GM19463 (cell line): Measurements from ENCODE around the gene SOS2.

Experiments
- ATAC-seq: cut with Tn5 transposase; IDR thresholded peaks from one replicate; pipeline ENCODE4 v1.9.1; 2021; ENCODE audit warnings: mild to moderate bottlenecking, moderate library complexity; ENCODE audit not compliant: unreplicated experiment

SOS2 gene

DNA sequence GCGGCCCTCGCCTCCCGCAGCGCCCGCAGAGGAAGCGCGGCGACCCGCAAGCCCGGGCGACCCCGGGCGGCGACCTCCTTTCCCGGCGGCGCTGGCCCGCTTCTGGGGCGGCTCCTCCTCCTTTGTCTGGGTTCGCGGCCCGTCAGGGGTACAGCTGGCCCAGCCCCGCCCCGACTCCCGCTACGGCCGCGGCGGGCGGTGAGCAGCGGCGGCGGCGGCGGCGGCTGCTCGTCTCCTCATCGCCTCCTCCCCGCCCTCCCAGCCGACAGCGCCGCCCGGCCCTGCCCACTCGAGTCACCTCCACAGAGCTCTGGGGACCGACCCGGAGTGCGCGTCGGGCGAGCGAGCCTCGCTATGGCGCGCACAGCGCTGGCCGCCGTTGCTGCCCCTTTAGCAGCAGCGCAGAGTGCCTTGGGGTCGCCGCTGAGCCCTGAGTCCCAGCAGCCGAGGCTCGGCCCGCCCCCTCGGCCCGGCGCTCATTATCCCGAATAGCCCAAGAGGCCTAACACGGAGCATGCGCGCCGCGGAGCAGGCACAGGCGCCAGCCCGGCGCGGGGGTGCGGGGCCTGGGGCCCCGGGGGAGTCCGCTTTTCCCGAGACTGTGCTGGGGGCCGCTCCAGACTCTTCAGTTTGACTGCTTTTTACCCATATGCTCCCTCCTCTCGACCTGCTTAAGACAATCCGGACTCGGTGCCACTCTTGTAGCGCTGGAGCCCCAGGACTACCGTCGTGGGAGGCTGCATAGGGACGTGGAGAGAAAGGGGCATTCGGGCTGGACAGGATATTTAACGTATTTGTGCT, at the start of gene SOS2:
Gene SOS2 (minus strand): TSS at position 104 of the 801 bp plus-strand sequence. CDS start 295 bp downstream, outside the sequence.
- ATAC-seq: peak; percentile 86

DNA sequence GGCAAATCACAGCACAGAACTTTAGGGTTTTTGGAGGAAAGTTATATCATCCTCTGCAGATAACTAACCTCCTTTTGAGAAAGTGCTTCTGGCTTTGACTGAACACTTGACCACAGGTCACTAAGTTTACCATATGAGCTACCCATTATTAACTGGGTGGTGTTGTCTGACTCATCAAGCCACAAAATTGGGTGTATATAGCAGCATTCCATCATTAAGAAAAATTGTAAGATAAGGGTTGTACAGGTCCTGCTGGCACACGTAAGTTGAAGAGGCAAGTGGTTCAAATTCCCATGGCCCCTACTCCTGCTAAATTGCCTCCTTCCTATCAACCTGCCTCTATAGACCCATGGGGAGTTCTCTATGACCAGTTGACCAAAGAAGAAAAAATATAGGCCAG, 41.1 kb upstream of the SOS2 start:
- no peak for ATAC-seq

DNA sequence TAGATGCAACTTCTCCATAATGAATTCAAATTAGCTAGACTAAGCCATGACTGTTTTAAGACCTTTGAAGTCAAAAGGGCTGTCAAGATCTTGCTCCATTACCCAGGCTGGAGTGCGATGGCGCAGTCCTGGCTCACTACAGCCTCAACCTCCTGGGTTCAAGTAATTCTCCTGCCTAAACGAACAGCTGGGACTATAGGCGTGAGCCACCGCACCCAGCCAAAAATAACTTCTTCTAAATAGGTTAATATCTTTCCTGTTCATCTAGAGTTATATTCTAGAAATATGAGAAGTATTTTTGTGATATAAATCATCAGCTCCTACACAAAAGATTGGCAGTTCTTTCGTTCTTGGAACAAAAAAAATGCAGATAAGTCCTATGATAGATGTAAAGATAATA, 39.6 kb upstream of the SOS2 start:
- no peak for ATAC-seq

DNA sequence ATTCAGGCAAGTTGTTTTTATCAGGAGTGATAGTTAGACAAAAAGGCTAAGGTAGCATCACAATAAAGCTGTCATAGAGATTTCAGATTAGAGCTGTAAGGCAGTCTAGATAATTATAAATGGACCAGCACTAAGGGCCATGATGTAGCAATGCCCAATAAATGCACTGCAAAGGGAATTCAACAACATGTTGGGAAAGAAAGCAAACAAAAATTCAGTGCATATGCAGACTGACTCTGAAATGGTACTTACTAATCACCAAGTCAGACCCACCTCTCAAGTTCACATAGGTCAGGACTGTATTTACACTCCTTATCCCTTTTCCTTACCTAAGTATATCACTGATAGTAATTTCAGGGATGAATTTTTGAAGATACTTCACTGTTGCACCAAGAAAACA, 33.7 kb upstream of the SOS2 start:
- no peak for ATAC-seq

DNA sequence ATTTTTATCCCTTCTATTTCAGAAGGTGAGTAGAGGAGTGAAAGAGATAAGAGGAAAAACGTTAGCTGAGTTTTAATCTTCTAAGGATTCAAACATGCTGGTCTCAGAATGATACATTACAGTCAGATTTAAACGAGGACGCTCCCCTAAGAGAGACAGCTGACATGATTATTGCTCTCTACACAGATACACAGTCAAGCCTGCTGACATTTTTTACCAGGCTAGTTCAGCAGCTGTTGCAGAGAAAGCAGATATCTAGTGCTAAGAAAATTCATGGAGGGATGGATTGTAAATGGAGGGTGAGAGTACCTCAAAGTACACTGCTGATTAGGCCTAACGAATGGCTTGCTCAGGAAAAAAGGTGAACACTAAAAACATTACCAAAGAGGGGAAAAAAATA, 31.9 kb upstream of the SOS2 start:
- ATAC-seq: no peak

DNA sequence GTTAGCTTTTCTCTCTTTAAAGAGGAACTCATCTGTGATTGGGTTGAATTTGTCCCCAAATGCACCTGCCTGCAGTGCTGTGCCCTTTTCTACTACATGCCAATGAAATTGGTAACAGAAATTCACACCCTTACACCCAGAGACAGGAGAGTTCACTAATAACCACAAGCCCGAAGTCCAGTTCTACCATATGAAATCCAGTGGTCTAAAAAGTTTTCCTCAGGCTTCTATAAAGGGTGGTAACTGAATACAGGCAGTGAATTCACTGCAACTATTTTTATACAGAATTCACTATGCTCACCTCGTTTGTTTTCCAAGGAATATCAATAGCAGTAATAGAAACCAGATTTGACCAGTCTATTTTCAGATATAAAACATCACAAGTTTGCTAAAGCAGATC, 31.5 kb upstream of the SOS2 start:
- ATAC-seq: no peak

DNA sequence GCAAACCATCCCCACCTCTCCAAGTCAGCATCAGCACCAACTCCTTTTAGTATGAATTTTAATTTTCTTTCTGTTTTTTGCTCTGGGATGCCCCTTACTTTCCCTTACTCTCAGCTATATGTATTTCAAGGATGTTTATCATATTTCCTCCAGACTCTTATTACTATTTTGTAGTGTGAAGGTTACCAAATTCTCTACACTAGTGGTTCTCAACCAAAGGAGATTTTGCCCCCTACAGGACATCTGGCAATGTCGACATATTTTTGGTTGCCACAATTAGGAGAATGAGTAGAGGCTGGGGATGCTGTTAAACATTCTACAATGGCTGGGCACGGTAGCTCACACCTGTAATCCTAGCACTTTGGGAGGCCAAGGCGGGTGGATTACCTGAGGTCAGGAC, 29.1 kb upstream of the SOS2 start:
- no peak for ATAC-seq

DNA sequence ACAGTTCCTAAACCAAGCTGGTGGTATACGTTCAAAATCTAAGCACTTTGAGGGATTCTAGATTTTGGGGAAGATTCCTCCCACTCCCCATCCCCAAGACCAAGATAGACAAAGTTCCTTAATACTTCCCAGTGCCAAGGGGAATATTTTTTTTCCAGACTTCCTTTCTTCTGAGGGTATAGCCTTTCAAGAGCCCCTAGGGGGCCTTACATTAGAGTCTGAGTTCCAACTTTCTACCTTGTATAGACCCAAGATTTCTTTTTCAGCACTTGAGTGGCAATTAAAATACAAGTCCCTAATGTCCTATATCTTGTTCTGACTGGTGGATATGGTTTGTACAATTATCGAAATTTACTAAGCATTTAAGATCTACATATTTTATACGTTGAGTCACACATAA, 28.7 kb upstream of the SOS2 start:
- no peak for ATAC-seq

DNA sequence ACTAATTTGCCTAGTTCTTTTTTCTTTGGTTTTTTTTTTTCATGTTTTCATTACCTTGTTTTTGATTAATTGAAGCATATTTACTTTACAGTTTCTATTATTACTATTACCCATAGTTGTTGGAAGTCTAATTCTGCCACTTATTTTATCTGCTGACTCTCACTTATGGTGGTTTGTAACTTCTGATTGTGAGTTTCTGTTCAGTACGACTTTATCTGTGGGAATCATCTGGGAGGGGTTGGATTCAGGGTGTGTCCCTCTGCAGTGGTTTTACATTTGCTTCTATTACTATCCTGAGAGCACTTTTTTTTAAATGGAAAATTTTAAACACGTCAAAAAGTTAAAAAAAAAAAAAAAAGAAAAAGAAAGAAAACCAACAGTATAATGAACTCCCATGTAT, 26.4 kb upstream of the SOS2 start:
- ATAC-seq: no peak

DNA sequence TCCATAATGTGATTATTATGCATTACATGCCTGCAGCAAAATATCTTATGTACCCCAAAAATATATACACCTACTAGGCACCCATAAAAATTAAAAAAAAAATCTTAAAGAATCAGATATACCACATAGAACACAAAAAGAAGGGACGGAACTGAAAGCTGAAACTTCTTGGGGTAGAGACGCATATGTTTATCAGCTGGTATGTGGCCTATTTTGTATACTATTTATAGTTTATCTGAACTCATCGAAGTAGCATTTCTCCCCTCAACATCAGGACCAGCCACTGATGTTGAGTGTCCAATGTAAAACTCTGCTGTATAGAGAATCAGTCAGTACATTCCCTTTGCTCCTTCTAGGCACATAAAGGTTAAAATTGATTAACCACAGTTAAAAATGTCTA, 22.9 kb upstream of the SOS2 start:
- ATAC-seq: no peak

DNA sequence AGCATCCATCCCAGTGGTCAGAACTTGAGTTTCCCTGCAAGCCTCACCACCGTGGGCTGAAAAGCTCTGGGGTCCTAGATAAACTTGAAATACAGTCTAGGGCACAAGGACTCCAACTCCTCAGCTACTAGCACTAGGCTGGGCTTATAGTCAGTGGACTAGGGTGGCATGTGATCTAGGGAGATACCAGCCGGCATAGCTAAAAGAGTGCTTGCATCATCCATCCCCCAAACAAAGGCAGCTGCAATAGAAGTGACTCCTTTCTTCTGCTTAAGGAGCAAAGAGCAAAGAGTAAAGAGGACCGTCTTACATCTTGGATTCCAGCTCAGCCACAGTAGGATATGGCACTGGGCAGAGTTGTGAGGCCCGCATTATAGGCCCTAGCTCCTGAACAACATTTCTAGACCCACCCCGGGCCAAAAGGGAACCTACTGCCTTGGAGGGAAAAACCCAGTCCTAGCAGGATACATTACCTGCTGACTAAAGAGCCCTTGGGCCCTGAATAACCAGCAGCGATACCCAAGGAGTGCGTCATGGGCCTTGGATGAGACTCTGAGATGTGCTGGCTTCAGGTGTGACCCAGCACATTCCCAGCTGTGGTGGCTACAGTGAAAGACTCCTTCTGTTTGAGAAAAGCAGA, 17.9 kb upstream of the SOS2 start:
- no peak for ATAC-seq

DNA sequence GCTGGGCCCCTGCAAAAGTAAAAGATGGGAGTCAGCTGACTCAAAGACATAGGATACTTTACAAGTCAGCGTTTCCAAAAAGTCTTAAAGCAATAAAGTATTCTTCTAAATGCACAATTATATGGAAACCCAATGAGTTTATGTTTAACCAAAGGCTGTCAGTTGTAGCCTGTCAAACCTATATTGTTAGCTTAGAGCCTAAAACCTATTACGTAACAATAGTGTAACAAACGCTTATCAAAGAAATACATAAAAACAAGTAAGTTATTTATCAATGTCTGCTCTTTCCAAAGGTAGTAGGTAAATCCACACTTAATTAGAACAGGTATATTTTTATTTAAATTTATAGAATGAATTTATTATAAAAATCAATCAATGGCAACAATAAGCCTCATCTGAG, 15.9 kb upstream of the SOS2 start:
- no peak for ATAC-seq

DNA sequence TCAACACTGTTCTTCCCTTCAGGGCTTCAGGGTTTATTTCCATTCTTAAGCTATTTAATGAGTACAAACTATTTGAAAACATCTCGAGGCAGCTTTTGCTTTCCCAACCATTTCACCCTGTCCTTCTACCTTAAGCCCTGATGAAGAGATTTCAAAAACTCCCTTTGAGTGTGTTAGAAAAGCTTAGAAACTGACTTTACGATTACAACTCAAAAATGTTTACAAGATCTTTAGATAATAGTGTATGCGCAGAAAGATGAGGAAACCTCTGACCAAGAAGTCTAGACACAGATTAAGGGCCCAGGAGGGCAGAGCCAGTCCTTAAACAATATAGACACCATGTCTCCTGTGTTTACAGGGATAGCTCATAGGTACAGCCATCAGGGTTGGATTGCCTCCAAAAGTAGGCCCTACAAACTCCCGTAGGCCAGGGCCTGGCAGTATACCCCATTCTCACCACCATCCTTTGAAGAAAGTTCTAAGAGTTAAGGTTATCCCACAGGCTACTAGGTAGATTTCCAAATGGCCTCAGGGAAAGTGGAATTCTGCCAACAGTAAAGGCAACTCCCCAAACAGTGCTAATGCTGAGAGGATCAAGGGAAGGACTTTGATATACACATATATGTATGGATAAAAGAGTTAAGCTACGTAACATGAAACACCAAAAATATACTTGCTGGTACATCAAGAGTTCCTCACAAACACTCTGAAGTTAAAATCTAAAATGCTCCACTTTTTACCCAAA, 11.4 kb upstream of the SOS2 start:
- no peak for ATAC-seq

DNA sequence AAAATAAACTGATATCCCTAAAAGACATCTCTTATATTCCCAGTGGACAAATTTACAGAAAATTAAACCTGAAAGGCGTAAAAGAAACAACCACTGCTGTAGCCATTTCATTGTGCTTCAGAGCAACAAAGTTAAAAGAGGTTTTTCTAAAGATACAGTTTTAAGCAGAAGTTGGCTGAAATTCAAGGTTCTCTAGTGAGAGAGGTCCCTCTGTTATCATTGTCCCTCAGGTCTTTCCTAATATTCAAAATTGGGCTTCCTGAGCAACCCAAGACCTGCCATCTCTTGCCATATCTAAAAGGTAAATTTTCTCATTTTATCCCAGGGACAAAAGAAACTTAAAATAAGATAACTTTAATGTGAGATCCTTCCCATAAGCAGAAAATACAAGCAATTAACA, 10.7 kb upstream of the SOS2 start:
- ATAC-seq: no peak

DNA sequence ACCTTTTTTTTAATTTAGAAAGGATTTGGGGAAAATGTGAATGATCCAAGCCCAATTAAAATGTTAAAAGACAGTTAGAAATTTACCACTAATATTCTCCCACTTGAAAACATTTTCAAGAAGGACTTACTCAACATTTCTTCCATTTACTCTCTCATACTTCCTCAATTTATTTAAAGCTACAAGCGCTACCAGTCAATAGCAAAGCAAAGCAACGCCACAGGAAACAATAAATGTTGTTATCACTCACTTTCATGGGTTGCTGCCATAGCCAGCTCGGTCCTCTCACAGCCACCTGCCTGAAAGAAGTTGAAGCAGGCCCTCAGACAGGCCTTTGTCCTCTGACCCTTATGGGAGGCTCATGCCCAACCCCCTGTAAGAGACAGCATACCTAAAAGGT, 6.0 kb upstream of the SOS2 start:
- no peak for ATAC-seq

DNA sequence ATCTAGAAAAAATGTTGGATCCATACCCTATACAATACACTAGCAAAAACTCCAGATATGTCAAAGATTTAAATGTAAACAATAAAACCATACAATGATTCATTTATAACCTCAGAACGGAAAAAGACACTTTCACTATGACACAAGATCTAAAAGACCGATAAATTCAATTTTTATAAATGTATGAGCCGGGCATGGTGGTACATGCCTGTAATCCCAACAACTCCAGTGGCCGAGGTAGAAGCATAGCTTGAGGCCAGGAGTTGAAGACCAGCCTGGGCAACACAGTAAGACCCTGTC, 2.5 kb upstream of the SOS2 start:
- no peak for ATAC-seq

DNA sequence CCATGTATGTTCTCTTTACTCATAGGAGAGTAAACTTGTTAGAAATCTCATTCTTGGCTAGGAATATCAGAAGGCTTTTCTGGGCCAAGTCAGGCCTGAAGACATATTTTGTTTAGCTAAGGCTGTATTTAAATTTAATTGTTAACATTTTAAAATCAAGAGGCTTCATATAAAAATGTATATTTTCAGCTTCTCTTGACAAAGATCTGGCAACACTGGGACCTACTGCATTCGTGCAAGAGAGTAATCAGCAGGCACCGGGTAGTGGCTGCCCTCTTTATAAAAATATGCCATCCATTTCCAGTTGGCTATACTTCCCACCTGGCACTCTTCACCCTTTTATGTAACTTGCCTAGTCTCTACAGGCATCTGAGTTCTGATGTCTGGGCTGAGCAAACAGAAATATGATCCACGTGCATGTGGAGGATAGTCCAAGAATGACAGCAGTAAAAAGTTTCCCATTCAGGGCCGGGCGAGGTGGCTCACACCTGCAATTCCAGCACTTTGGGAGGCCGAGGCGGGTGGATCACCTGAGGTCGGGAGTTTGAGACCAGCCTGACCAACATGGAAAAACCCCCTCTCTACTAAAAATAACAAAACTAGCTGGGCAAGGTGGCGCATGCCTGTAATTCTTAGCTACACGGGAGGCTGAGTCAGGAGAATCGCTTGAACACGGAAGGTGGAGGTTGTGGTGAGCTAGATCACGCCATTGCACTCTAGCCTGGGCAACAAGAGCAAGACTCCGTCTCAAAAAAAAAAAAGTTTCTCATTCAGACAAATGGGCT, 2.0 kb upstream of the SOS2 start:
- no peak for ATAC-seq

DNA sequence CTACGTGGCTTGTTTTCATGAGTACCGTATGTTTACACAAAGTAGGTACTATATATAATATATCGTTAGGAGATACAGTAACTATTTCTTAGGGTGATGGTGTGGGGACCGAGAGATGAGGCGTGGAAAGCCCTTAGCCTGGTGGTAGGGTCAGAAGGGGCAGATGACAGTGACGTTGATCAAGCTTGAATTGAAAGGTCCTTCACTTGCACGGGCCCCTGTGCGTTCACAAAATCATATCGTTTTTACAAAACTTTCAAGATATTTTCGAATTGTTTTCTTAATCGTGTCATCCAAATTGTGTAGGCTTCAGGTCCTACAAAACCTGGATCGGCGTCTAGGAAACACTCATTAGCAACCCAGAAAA, 881 bp upstream of the SOS2 start:
- ATAC-seq: no peak

DNA sequence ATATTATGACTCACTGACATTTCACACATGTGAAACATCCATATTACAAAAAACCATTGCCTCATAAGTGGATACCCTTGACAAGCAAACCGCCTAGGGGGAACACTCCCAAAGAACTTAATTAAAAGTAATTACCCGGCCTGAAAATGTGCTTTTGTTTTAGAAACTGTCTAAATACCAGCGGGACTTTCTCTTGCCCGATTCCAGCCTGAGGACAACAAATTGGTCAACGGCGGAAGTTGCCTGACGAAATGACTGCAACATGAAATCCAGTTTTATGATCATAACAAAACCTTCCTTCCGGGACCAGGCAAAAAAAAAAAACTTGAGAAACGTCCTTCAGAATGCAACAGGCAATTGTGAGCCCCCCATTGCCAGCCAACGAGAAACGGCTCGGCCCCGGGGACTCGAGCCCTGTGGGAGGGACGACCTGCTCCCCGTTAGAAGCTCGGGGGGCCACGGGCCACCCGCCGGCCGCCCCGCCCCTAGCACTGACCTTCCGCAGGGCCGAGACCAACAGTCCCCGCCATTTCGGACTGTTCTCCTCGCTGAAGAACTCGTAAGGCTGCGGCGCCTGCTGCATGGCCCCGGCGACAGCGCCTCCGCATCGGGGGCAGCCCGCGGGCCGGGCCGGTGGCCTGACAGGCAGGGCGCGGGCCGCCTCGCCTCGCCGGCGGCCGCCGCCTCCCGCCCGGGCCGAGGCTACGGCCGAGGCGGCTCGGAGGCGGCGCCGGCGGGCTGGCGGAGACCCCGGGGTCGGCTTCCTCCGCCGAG, 490 bp downstream of the SOS2 start:
- ATAC-seq: peak; percentile 24

DNA sequence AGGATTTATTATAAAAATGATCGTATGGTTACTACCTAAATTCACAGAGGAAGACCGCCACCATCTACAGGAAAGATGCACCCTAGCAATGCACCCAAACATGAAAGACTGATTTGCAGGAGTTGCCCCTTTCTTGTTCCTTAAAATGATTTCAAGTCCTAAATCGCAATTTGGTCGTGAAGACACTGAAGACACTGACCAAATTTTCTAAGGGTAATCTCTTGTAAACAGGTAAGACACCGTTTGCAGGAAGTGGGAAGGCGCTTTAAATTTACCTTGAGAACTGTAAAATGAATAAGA, 1.0 kb downstream of the SOS2 start:
- no peak for ATAC-seq

DNA sequence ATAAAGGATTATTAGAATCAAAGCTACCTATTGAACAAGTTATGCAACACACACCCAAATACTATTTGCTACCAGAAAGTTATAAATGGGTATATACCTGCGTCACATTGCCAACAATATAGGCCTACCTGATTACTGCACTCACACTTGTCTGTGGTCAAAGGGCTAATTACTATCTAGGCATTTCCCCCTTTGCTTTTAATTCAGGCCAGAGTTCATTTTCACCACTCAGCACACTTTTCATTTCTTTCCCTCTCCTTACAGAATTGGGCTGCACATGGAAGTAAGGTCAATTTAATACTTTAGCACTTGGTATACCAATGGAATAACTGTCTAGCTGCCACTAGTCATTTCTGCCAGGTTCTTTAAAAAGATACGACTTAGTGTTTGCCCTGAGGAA, 1.7 kb downstream of the SOS2 start:
- ATAC-seq: no peak
